DOHH2 (cell line): Measurements from ENCODE around the gene COL4A2.

Experiments
- H3F3A ChIP-seq: fragments of 200-600 bp; sonication (generic), shearing (Covaris generic); 2 replicates; pipeline ENCODE4 v1.6.0; 2016; ENCODE audit warnings: antibody characterized with exemption, mild to moderate bottlenecking; ENCODE audit not compliant: control insufficient read depth, insufficient read depth
- H3K27ac ChIP-seq: fragments of 200-600 bp; sonication (generic); 2 replicates; pipeline ENCODE4 v1.5.1; 2014; ENCODE audit warnings: low read depth, mild to moderate bottlenecking, low read length, moderate library complexity
- H3K27me3 ChIP-seq: fragments of 200-600 bp; sonication (generic); 2 replicates; pipeline ENCODE4 v1.6.1; 2014; ENCODE audit warnings: mild to moderate bottlenecking, low read length, mixed read lengths; ENCODE audit not compliant: control insufficient read depth
- H3K36me3 ChIP-seq: fragments of 200-600 bp; sonication (generic); 2 replicates; pipeline ENCODE4 v1.6.1; 2014; ENCODE audit warnings: mild to moderate bottlenecking, low read length, moderate library complexity, mixed read lengths; ENCODE audit not compliant: control insufficient read depth
- H3K4me1 ChIP-seq: fragments of 200-600 bp; sonication (generic); 2 replicates; pipeline ENCODE4 v1.6.1; 2014; ENCODE audit warnings: mild to moderate bottlenecking, low read length, mixed read lengths; ENCODE audit not compliant: control insufficient read depth
- H3K4me2 ChIP-seq: fragments of 200-600 bp; sonication (generic); 2 replicates; pipeline ENCODE4 v1.6.0; 2014; ENCODE audit warnings: mild to moderate bottlenecking, low read length, moderate library complexity
- H3K4me3 ChIP-seq: fragments of 200-600 bp; sonication (generic); 2 replicates; pipeline ENCODE4 v1.5.1; 2014; ENCODE audit warnings: mild to moderate bottlenecking, low read length, mixed read lengths
- H3K79me2 ChIP-seq: fragments of 200-600 bp; sonication (generic); 2 replicates; pipeline ENCODE4 v1.6.1; 2014; ENCODE audit warnings: mild to moderate bottlenecking, low read length, mixed read lengths; ENCODE audit not compliant: control insufficient read depth
- H3K9me2 ChIP-seq: fragments of 200-600 bp; sonication (generic); replicated peaks from 2 replicates; pipeline ENCODE4 v1.6.1; 2014; ENCODE audit warnings: mild to moderate bottlenecking, low read length, mixed read lengths; ENCODE audit not compliant: control insufficient read depth
- H3K9me3 ChIP-seq: fragments of 200-600 bp; sonication (generic); 2 replicates; pipeline ENCODE4 v1.6.1; 2014; ENCODE audit warnings: antibody characterized with exemption, low read length, mixed read lengths; ENCODE audit not compliant: control insufficient read depth, insufficient read depth
- H4K20me1 ChIP-seq: fragments of 200-600 bp; sonication (generic); 2 replicates; pipeline ENCODE4 v1.6.0; 2014; ENCODE audit warnings: low read depth, mild to moderate bottlenecking, antibody characterized with exemption, low read length, moderate library complexity; ENCODE audit not compliant: control insufficient read depth, insufficient read depth
- EZH2phosphoT487 ChIP-seq: fragments of 200-600 bp; sonication (generic); IDR thresholded peaks from 2 replicates; pipeline ENCODE4 v1.6.1; 2017; ENCODE audit warnings: borderline replicate concordance, mild to moderate bottlenecking, antibody characterized with exemption, low read length, moderate library complexity, mixed read lengths
- TF ChIP-seq, protein P1 (sequence below): fragments of 200-600 bp; sonication (generic); IDR thresholded peaks from one replicate; pipeline ENCODE4 v1.5.1; 2014; ENCODE audit warnings: antibody characterized with exemption, mild to moderate bottlenecking, low read depth, low read length; ENCODE audit not compliant: poor library complexity, severe bottlenecking

Gene COL4A2

DNA sequence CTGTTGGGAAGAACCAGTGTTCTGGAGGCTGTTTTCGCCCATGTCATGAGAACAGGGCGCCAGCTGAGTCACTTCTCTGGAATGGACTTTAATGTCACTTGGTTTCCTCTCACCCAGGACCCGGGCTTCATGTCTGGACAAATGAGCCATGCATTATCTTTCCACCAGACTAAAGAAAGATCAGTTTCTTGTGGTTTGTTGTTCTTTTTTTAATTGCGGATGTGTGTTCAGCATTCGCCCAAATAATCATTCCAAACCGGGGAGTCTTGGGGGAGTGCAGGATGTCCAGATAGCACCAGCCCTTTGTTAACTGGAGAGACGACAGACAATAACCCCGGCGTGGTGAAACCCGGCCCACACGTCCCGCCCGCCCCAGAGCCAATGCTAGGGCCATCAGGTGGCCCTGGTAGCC, 102.5 kb downstream of the COL4A2 start:
- Histone ChIP-seq H3K36me3 (no peaks in the 10 kb centered on the region), H3K79me2 (no peaks in the 10 kb centered on the region), H3K9me3 (no peaks in the 10 kb centered on the region), H3F3A (no peaks in the 10 kb centered on the region), H3K4me1 (no peaks in the 10 kb centered on the region), H3K4me2 (no peak overlapping the region), H3K27ac (no peak overlapping the region), H3K9me2 (no peaks in the 10 kb centered on the region), H3K4me3 (no peak overlapping the region), H3K27me3 (peaks cover 2% of the 10 kb centered on the region; the same call in 1 of the 2 replicates), H4K20me1 (no peaks in the 10 kb centered on the region)
- no peak for TF ChIP-seq EZH2phosphoT487
- TF ChIP-seq, protein P1, sequence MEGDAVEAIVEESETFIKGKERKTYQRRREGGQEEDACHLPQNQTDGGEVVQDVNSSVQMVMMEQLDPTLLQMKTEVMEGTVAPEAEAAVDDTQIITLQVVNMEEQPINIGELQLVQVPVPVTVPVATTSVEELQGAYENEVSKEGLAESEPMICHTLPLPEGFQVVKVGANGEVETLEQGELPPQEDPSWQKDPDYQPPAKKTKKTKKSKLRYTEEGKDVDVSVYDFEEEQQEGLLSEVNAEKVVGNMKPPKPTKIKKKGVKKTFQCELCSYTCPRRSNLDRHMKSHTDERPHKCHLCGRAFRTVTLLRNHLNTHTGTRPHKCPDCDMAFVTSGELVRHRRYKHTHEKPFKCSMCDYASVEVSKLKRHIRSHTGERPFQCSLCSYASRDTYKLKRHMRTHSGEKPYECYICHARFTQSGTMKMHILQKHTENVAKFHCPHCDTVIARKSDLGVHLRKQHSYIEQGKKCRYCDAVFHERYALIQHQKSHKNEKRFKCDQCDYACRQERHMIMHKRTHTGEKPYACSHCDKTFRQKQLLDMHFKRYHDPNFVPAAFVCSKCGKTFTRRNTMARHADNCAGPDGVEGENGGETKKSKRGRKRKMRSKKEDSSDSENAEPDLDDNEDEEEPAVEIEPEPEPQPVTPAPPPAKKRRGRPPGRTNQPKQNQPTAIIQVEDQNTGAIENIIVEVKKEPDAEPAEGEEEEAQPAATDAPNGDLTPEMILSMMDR = no peak

DNA sequence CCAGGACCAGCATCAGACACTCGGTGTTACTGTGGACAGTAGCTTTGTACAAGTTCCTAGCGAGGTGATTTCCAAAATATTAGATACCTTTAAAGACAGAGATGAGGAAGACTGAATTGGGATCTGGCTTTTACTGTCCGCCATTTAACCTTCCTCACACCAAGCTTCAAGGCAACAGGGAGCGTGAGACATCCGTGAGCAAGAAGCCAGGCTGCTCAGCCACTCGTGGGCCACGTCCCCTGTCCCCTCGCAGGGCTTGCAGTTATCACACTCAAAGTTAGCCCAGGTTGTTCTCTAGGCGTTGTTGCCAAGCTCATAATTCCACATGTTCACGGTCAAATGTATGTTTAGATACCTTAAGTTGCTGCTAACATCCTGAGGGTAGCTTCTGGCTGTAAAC, 102.9 kb downstream of the COL4A2 start:
- no peaks in the 10 kb centered on the region for H3F3A ChIP-seq
- no peaks in the 10 kb centered on the region for H4K20me1 ChIP-seq
- H3K9me2 ChIP-seq = no peaks in the 10 kb centered on the region
- no peaks in the 10 kb centered on the region for H3K79me2 ChIP-seq
- no peak overlapping the region for H3K27ac ChIP-seq
- H3K4me2 ChIP-seq = no peak overlapping the region
- peaks cover 2% of the 10 kb centered on the region; the same call in 1 of the 2 replicates for H3K27me3 ChIP-seq
- H3K4me1 ChIP-seq = no peaks in the 10 kb centered on the region
- TF ChIP-seq, protein P1 = no peak
- no peak for TF ChIP-seq EZH2phosphoT487
- H3K9me3 ChIP-seq = no peaks in the 10 kb centered on the region
- no peak overlapping the region for H3K4me3 ChIP-seq
- no peaks in the 10 kb centered on the region for H3K36me3 ChIP-seq

DNA sequence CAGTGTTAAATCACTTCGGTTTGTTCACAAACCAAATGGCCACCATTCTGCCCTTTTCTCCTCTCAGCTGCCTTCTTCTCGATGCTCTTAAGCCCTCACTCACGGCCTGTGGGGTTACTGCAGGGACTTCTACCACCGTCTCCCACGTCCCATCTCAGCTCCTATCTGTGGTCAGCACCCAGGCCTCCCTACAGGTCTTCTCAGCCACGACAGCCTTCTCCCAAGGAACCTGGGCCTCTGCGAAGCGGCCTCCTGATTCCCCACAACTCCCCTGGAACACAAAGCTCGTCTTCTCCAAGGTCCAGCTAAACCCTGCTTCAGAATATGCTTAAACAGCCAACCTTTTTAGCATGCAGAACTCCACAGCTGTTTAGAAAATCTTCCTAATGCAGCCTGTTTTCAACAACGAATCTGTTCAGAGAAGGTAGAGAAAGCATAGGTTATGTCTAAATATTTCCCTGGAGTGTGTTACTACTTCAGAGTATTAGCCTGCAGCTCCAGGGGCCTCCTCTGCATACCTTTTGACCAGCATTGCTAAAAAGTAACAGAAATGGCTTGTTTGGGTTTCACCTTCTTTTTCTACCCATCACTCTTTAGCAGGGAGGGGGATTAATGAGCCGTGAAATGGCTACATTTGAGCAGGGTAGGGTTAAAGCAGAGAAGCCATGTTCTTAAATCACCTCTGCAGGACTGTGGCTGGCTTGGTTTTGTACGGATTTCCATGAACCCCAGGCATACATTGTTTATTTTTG, 104.0 kb downstream of the COL4A2 start:
- Histone ChIP-seq H3F3A (no peaks in the 10 kb centered on the region), H3K9me3 (no peaks in the 10 kb centered on the region), H4K20me1 (no peaks in the 10 kb centered on the region), H3K27me3 (peaks cover 2% of the 10 kb centered on the region; the same call in 1 of the 2 replicates), H3K4me3 (no peak overlapping the region), H3K9me2 (no peaks in the 10 kb centered on the region), H3K79me2 (no peaks in the 10 kb centered on the region), H3K4me1 (no peaks in the 10 kb centered on the region), H3K4me2 (no peak overlapping the region), H3K27ac (no peak overlapping the region), H3K36me3 (no peaks in the 10 kb centered on the region)
- TF ChIP-seq EZH2phosphoT487 = no peak
- TF ChIP-seq, protein P1 = no peak
